Endometrium (tissue), 2 donors: ENCODE measurements around the gene CCDC33.

Experiments used
- FAIRE-seq: peaks from 2 replicates; lab custom pipeline; 2012; peaks lifted over from hg19 to GRCh38; lab: Jason Lieb, UNC
- donor health status: control.
- donor health status: control.

CCDC33 gene

DNA sequence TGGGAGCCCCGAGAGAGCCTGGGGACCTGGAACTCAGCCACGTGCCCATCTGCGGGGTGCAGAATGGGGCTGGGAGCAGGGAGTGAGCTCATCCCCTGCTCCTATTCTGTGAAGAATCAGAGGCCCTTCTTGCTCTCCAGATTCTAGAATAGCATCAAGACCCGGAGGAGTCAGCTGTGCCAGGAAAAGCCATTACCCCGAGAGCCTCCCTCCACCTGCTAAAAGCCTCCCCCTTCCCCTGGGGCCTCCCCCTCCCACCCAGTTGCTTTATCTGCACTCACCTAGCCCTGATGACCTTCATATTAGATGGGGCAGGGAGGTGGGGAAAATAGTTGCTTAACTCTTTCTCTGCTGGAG, 23.1 kb downstream of the CCDC33 start:
- no peak for FAIRE-seq

DNA sequence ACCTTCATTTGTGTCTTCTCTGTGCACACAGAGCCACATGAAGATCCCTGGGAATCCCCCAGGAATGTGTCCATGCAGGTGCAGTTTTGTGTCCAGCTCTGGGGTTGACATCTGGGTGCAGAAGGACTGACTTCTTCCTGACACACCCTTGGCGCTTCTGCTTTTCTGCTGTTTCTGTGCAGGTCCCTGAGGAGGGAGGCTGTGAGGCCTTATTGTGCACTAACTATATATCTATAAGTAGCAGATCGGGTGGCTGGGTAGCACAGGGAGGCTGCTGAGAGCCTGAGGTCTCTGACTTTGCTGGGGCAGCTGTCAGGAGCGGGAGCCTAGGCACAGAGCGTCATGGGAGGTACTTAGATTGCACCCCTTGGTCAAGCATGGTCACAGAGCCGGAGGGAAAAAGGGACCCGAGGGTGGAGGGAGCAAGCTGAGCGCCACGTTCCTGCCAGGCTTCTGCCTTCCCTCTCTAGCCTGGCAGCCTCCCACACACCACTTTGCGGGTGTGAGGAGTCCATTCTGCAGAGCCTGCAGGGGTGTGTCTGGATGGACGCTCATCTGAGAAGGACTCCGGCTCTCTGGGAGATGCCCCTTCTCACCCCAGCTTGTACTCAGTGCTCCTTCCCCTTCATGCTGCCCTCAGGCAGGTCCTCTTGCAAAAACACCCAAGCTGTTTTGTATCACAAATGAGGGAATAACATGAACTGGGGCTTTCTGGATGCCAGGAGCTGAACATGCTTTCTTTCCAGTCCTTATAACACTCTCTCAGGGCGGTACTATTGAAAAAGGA, 23.9 kb downstream of the CCDC33 start:
- FAIRE-seq: no peak

DNA sequence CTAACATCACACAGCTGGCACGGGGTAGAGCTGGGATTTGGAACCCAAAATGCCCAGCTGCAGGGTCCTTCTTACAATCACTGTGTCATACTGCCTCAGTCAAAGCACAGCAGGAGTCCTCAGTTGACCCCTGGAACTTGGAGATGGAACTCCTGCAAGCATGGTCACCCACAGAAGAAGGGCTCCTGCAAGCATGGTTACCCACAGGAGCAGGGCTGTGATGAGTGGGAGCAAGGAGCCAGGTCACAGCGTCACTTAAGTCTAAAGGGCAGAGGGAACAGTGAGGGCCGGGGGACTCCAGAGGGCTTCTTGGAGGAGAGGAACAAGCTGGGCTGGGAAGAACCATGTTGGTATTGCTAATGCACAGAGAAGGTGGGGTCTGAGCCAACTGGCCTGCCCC, 24.9 kb downstream of the CCDC33 start:
- FAIRE-seq: no peak

DNA sequence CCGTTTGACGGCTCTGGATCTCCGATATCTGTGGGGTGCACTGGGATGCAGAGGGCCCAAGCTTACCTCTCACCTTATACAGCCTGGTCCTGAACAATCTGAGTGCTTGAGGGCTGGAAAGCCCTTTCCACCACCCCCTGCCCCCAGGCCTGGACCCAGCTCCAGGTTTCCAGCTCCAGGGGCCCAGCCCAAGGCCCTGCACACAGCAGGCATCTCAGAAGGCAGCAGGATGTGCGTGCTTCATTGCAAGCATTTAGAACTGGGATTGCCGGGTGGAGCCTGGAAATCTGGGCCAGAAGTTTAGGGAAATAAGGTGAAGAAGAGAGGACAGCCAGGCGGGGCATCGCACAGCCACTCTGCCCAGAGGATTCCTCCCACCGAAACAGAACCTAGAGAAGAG, 25.6 kb downstream of the CCDC33 start:
- FAIRE-seq: no peak

DNA sequence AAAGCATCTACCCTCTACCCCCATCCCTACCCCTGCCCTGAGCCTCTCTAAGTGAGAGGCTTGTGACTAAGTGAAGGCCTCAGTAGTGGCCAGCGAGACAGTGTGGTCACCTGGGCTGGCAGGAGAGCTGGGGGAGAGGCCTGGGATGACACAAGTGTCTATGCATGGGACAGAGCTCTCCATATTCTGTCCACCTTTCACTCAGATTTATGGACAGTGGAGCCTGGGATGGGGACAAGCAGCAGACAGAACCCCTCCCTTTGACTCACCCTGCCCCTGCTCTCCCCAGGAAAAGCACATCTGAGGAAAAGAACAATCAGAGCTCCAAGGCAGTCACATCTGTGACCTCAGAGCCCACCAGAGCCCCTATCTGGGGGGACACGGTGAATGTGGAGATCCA, 26.0 kb downstream of the CCDC33 start:
- FAIRE-seq: no peak

DNA sequence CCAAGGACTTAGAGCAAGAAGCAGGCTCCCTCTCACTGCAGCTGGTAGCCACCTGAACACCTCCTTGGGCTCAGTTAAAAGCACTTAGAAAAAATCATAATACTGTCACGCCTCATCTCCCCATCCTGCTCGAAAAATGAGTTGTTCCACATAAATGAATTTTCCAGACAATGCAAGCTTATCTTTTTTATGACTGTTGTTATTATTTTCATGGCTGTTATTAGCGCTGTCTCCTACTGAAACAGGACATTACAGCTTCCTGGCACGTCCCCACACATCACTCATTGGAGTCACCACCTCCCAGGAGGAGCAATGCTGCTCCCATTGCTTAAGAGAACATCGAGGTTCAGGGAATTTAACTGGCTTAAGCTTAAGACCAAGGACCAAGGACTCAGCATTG, 26.5 kb downstream of the CCDC33 start:
- no peak for FAIRE-seq

DNA sequence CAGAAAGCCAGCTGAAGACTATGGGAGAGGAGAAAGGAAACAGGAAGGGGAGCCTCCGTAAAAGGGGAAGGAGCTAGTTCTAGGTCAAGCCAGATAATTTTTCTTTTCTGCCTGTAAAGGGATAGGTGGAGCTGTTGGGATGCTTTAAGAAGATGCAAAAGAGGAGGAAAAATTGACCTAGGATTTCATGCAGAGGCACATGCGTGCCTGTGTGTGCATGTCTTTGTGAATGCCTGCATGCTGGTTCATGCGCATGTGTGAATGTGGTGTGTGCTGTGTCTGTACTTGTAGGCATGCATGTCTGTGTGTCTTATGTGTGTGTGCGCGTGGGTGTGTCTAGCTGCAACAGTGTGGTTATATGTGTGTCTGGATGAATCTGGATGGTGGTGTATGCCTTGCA, 27.3 kb downstream of the CCDC33 start:
- FAIRE-seq: no peak

DNA sequence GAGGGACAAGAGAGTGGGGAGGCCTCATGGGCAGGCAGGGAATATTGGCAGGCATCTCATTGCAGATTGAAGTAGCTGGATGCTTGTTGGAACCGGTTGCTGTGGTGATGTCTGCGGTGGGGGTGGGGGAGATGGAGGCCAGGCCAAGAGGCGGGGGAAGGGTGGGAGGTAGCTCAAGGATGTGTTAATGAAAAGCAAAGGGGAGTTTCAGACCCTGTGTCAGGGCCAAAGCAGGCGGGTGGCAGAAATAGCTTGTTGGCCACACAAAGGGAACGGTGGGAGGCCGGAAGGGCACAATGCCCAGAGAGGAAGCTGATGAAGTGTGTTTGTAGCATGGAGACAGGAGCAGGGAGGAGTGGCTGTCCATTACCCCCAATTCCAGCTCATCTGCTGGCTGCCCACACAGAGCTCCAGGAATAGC, 28.0 kb downstream of the CCDC33 start:
- no peak for FAIRE-seq

DNA sequence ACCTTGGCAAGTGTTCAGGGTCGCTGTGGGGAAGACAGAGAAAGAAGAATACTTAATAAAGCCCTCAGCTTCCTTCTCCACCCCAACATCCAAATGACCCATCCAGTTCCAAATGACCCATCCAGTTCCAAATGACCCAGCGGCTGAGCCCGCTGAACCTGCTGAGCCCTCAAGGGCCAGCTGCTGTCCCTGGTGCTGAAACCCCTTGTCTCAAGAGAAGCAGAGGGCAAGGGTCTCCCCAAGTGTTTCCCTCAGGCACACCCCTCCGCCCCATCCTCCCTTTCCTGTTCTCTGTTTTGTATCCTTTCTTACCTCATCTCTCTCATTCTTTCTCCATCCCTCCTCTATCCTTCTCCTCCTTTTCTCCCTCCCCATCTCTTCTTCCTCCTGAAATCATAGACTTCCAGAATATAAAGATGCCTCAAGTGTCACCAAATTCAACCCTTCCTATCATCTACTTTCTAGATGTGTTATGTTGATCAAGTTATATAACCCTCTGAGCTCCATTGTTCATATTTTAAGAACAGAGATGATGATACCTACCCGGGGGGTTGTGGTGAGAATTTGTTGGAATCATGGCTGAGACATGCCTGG, 29.0 kb downstream of the CCDC33 start:
- FAIRE-seq: no peak

DNA sequence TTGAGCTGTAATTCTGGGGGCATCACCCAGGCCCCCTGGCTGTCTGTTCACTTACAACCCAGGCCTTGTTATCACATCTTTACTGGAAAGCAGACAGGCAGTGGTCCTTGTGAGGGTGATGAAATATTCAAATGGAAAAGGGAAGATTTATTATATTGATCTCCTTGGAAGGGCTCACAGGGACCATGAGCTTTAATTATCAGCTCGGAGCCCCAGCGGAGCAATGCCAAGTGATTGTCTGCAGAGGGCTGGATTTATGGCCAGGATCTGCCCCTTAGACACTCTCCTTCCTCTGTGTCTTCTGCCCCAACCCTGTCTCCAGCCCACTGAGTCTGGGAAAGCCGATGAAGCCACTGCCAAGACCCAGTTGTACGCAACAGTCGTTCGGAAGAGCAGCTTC, 31.9 kb downstream of the CCDC33 start:
- FAIRE-seq: no peak

DNA sequence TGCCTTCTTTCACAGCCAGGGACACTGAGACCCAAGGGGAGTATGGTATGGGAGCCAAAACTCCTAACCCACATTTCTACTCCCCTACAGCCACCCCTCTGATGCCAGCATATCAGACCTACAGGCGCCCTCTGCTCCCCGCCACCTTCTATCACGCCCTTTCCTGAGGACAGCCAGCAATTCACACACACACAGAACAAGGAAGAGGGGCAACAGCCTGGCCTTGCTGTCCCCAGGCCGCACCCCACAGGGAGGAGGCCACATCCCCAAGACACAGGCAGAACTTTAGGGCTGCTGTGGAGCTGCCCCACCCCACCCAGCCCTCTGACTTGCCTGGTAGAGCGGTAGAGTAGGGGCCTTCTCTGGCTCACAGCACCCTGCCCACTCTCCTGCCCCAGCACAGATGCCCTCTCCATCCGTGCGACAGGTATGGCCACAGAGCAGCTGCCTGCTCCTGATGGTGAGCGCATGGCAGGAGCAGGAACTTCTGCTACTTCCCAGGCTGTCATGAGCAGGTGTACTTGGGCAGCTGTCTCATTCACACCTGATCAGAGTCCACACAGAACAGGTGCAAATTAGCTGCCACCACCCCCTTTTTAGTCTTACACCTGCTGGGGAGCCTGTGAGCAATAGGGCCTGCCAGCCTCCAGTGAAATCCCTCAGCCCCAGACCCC, 33.4 kb downstream of the CCDC33 start:
- FAIRE-seq: no peak

DNA sequence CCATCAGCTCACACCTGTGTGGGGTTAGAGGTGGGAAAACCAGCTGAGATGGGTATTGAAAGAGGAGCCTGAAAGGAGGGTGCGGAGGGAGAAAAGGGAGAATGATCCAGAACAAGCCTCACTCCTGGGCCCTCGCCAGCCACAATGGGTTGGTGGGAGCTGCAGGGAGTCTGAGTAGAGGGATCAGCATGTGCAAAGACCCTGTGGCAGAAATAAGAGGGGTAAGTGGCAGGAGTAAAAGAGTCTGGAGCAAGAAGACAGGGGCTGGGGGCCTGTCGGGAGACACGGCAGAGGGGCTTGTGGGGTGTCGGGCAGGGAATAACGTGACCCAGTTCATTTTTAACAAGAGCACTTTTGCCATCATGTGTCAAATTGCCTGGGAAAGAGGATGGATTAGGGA, 34.0 kb downstream of the CCDC33 start:
- FAIRE-seq: no peak

DNA sequence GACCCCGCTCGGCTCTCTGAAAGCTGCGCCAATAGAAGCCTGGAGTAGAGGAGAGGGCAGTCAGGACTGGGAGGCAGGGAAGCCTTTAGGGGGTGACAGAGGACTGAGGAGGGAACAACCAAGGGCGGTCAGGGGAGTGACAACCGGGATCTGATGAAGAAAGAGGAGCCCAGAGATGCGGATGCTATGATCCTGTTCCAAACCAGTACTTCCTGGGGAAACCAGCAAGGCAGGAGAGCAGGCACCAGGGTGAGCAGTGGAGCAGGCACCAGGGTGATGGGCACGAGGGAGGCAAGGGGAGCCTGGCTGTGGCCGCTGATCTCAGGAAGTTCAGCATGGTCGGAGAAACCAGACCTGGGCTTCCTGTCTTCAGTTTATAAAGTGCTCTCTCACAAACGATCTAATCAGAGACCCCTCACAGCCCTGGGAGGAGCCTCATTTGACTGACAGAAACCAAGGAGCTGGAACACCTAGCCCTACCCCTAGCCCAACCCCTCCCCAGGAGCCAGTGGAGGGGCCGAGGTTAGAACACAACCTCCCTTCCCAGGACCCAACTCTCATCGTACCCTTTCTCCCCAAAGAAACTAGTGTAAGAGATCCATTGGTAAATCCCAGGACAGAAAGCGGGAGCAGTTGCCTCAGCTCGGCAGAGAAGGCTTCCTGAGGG, 34.9 kb downstream of the CCDC33 start:
- FAIRE-seq: no peak

DNA sequence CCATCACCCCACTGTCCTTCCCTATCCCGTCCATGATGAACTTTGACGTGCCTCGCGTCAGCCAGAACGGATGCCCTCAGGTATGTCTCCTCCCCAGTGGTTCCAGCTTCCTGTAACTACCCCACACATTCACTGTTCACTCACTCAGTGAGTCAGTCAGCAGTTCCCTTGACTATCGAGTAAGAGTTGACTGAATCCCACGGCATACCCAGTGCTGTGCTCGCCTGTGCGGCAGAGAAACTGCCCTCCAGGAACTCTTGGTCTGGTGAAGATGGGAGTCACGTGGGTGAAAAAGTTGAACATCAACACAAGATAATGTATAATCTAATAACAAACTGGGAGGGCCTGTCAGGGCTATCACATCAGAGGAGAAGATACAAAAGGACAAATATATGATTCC, 36.7 kb downstream of the CCDC33 start:
- no peak for FAIRE-seq

DNA sequence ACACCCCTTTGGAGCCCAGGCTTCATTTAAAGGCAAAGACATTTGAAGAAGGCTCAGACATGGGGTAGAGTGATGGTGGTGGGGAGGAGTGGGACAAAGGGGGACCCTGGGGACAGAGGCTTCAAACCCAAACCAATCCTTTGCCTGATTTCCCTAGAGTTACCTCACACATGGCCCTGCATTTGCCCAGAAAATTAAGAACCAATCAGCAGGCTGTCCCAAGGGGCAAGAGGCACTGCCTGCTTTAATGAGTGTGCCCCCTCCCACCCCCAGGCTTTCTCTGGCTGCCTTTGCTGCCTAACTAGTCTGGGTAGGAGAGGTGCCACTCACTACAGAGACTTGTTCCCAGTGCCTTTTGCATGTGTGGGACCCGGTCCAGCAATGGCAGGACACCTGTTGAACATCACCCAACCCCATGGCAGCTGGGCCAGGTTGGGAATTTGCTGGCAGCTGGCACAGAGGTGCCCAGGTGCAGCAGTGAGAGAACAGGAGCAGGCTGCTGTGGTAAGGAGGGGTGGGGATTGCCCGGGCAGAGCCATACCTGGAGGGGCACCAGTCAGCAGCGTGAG, 38.4 kb downstream of the CCDC33 start:
- no peak for FAIRE-seq

DNA sequence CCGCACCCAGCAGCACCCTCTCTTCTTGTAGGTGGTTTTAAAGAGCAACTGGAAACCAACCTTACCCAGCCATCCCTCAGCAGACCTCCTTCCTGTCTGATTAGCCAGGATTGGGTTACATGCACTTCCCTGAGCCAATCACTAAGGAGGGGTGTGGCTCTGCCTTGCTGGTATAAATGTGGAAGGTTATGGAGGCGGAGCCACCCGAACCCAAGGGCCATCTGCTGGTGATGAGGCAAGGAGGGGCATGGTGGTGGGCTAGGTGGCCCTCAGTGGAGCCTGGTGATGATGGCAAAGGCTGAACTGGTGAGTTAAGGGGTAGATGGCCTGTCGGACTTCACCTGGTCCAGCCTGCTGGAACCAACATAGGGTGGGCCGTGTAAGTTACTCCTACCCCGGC, 39.8 kb downstream of the CCDC33 start:
- no peak for FAIRE-seq

DNA sequence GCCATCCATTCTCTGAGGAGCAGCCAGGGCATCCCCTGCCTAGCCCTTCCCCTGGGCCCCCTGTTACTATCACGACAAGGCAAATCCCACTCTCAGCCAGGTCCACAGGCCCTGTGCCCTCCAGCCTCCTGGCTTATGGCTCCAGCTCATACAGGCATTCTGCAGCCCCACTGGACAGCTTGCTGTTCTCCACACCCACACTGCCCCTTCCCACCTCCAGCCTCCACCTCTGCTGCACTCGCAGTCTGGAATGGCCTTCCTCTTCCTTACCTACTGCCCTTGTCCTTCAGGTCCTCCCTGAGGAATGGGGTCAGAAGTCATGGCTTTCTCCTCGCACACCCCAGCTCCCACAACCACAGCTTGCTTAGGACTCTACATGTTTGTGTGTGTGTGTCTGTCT, 40.4 kb downstream of the CCDC33 start:
- no peak for FAIRE-seq

DNA sequence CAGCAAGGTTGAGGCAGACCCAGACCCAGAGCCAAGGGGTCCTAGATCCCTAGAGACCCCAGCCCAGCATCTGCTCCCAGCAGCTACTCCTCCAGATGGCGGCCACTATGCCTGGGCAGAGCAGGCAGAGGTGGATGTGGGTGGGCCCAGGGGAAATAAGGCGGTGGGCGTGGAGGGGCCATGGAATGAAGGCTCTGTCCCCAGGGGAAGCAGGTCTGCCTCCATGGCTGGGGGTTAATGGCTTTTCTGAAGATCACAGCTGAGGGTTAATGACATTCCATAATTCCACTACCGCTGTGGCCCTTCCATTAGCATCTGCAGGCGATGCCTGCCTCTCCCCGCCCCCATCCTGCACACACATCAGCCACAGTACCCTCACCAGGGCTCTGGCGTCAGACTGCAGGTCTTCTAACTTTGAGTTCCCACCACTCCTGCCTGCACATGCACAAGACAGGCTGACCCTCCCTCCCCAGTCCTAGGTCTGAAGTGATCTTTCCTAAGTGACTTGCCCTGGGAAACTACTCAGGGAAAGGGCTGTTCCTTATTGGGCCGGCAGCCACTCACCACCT, 41.2 kb downstream of the CCDC33 start:
- FAIRE-seq: no peak

DNA sequence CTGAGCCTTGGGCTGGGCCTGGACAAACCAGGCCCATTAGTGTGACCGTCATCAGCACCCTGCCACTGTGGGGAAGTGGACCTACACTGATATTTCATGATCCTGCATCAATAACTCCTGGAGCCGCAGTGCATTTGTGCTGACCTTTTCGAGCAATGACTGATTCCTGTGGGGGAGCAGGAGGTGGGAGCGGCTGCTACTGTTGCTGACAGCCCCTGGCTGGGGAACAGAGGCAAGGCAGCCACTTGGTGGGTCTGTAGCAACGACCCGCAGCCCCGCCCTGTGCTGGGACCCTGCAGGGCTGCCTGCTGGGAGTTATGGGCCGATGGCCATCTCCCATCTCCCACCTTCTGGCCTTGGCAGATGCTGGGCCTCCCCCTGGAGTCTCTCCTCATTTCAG, 42.1 kb downstream of the CCDC33 start:
- no peak for FAIRE-seq

DNA sequence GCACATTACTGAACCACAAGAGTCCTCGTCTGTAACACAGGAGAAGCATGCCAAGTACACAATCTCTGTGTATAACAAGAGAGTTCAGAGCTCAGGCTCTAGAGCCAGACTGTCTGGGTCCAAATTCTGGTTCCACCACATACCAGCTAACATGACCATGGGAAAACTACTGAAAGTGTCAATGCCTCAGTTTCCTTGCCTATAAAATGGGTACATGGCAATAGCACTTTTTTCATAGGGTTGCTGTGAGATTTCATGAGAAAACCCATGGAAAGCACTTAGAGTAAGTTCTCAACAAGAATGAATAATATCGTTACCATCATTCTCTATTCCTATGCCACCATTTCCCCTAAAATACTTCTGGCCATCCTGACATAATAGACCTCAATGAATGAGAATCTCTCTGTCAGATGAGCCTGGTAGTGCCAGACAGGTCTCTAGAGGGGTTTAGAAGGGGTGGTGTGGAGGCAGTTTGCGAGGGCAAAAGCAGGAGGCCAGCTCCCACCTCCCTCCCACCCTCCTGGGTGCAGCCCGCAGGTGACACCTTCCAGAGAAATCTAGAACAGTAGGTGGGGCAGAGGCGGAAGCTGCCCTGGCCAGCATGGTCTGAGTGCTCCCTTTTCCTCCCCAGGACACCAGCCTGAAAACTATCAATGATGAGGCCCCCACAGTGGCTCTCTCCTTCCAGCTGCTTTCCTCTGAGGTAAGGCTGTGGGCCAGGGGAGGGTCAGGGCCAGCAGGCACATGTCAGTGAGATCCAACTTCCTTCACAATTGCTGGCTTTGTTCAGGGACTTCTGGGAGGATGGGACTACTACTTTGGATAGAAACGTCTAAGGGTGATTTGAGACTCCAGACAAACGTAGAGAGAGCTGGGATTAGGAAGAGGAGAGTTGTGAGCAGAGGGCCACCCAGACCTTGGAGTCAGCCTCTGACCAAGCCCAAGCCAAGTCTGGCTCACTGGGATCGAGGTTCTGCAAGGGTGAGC, 45.3 kb downstream of the CCDC33 start:
- no peak for FAIRE-seq

DNA sequence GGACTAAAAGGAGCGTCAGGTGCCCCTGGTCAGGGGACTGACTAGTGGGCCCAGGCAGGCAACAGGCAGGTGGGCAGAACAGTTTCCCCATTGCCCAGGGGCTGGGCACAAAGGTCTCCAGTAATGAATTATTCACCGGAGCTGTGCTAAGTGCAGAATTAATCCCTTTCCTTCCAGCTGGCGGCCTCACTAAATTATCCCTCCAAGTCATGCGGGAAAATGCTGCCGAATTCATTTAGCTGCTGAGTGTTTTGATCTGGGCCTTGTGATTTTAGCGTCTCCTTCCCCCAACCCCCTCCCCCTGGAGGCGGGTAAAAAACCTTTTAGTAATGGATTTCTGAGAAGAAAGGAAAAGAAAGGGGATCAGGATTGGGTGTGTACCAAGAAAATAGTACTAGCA, 47.2 kb downstream of the CCDC33 start:
- no peak for FAIRE-seq
